HG03521 (cell line): ENCODE measurements around the gene KDM7A.

ENCODE experiments used
- ATAC-seq: cut with Tn5 transposase; IDR thresholded peaks from one replicate; pipeline ENCODE4 v1.9.1; 2021; ENCODE audit warnings: mild to moderate bottlenecking, moderate library complexity; ENCODE audit not compliant: unreplicated experiment

Gene KDM7A

DNA sequence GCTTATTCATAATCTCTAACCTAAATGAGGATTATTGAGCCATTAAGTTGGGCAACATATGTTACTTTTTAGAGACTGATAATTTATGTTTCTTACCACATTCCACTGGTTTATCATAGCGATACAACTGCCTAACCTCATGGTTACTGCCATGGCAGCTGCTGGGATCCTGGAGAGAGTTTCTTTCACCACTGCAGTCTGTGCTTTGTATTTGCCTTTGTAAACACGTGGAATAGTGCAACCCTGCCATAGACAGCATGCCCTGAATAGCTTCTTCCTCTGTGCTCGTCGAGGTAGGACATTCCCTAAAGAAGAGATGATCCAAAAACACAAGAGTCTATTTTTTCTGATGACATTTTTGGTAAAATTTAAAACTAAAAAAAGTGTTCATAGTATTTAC lies 80.3 kb downstream of the KDM7A start:
- ATAC-seq, result no peak

GRCh38 chr7:140093375-140093774 lies 83.4 kb downstream of the KDM7A start:
- no peak for ATAC-seq

GRCh38 chr7:140085447-140085846 lies 91.3 kb downstream of the KDM7A start:
- ATAC-seq, result no peak

DNA sequence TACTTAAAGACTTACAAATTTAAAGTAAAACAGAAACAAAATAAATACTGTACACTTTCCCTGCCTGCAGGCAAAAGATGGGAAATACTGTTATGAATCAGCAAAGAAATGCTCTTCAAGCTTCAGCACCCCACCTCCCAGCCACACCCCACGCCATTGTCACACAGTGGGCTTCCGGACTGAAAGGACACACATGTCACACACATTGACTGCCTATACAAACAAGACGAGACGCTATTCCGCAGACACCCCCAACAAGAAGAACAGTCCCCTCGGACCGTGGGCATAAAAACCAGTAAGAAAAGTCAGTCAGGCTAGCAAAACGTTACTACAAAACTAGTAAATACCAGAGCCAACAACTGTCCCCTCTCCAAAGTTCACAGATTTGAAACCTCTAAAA lies 91.8 kb downstream of the KDM7A start:
- peak; percentile 85 for ATAC-seq

DNA sequence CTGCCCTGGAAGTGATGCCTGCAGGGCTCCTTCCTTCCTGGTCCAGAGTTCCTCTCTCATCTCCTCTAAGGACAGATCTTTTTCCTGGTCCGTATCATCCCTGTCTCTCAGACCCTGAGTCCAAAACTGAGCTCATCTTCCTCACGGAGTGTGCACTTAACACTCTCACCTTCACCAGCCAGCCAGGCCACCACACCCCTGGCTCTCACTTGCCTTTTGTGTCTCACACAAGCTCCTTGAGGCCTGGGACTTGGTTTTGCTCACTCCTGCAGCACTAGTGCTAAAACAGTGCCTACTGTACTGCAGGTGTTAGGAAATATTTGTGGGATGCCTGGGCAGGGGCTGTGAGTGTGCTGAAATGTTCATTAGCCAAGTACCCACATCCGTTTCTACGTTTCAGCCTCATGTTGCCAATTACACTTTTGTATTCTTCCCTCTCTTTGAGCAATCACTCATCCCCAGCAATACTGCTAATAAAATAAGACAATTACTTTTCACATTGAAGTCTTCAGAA lies 92.6 kb downstream of the KDM7A start:
- ATAC-seq, result no peak

DNA sequence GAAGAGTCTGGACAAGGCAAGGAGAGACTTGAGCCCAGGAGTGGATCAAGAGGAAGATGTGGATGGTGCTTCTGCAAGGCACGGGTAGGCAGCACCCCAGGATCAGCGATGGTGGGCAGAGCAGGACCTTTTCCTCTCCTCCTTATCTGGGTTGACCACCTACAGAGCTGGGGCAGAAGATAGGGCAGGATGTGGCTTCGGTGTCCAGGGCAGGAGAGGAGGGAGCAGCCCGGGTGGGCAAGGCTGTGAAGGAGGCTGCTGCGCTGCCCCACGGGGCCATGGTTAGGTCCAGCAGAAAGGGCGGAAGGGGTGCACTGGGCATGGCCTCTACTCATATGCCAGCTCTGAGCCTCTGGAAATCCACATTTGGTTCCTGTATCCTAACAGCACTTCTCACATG lies 94.0 kb downstream of the KDM7A start:
- ATAC-seq, result no peak

- no peak for ATAC-seq
Observed at GRCh38 chr7:140081774-140082425, 94.9 kb downstream of the KDM7A start.

DNA sequence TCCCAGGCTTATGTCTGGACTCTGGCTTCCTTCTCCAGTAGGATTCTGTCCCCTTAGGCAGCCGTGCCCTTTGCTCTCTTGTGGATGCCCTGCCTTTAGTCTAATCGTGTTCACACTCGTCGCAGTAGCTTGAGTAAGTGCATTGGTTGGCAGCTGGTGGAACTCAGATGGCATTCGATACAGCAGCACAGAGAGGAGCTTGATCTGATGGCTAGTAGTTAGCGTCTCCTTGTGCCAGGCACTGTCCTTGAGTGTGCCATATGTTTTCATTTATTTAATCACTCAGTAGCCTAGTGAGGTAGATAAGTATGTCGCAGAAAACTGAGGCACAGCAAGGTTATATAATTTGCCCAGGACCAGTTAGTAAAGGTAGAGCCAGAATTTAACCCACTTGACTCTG lies 95.9 kb downstream of the KDM7A start:
- ATAC-seq, result no peak

DNA sequence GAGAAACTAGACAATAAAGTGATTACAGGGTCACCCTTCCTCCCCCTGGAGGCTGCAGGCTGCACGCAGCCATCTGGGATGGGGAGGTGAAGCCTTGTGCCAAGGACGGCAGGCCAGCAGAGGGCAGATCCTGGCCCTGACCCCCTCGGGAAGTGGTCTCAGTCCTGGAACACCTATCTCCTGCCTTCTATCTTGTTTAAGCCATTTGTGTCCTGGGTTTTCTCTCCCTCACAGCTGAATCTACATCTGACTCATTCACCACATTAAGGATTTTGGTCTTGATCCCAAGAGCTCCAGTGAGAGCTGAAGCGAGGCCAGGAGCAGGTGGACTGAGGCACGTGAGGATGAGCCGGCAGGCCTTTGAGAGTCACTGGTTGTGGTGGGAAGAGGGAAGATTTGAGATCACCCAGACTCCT lies 97.7 kb downstream of the KDM7A start:
- ATAC-seq, result no peak

DNA sequence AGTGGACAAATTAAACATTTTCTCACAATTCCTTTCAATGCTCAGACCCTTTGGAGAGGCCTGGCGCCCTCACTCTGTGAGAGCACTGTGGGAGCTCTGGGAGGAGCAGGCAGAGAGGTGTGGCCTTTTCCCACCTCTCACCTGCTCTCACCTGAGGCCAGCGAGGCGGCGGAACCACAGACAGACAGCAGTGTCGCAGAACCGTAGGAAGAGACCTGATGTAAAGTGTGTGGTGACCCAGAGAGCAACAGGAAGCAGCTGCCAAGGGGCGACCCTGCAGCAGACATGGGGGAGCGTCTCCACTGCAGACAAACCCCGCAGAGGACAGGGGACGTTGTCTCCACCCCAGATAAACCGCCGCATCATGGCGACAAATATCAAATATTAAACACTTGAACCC lies 98.4 kb downstream of the KDM7A start:
- ATAC-seq, result no peak

- ATAC-seq, result no peak
Observed at GRCh38 chr7:140074780-140075179, 102.0 kb downstream of the KDM7A start.

DNA sequence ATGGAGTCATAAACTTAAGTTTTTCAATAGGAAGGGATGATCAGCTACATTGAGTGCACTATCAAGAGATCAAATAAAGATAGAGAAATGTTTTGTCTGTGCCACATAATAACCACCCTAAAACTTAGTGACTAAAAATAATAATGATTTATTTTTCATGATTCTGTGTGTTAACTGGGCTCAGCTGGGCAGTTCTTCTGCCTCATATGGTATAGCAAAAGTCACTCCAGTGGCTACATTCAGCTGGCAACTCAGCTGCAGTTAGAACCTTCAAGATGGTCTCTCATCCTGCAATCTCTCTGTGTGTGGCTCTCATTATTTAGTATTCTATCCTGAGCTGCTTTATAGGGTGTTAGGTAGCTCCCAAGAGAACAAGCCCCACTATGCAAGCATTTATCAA lies 106.2 kb downstream of the KDM7A start:
- ATAC-seq, result no peak

GRCh38 chr7:140069298-140069949 lies 107.4 kb downstream of the KDM7A start:
- no peak for ATAC-seq

GRCh38 chr7:140068033-140068432 lies 108.8 kb downstream of the KDM7A start:
- no peak for ATAC-seq

DNA sequence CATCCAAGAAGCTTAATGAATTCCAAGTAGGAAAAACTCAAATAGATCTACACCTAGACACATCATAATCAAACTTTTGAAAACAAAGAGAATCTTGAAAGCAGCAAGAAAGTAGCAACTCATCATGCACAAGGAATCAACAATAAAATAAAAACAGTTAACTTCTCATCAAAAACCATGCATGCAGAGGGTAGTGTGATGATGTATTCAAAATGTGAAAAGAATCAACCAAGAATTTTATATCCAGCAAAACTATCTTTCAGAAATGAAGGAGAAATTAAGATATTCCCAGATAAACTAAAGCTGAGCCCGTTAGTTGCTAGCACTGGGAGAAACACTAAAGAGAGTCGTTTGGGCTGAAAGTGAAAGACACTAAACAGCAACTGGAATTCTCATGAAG lies 109.7 kb downstream of the KDM7A start:
- no peak for ATAC-seq

GRCh38 chr7:140062528-140063299 lies 114.1 kb downstream of the KDM7A start, which contains the start of gene PARP12:
TSS of gene PARP12 (minus strand) at chr7:140062951. CDS start at chr7:140062847, 104 bp downstream.
- peak; percentile 86 for ATAC-seq

DNA sequence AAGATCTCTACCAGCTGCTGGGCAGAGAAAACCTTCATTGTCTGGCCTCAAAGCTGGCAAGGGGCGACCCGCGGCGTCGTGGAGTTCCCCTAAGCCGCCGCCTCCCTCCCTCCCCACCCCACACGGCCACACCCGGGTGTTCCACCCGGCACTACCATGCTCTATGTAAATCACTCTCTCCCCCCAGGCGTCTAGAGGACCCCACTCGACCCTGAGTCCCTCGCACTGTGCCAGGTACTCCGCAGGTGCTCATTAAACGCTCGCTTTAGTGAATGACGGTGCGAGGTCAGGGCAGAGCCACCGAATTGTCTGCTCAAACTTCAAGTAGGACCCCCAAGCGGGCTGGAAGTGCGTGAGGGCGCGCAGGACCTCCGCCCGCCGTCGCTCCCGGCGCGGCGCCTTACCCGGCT lies 114.7 kb downstream of the KDM7A start:
- ATAC-seq, result peak; percentile 27

DNA sequence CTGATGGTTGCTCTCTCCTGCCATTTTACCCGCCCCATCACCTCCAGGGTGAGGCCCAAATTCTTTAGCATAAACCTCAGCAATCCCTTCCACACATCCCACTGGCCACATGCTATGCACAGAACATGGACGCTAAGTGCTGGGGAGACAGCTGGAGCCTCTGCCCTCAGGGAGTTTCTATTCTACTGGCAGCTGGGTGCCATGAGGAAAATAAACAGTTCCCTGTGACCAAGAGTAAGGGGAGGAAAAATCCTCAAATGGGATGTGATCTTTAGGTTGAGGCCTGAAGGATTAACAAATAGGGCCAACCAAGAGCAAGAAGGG lies 115.2 kb downstream of the KDM7A start:
- ATAC-seq, result no peak

DNA sequence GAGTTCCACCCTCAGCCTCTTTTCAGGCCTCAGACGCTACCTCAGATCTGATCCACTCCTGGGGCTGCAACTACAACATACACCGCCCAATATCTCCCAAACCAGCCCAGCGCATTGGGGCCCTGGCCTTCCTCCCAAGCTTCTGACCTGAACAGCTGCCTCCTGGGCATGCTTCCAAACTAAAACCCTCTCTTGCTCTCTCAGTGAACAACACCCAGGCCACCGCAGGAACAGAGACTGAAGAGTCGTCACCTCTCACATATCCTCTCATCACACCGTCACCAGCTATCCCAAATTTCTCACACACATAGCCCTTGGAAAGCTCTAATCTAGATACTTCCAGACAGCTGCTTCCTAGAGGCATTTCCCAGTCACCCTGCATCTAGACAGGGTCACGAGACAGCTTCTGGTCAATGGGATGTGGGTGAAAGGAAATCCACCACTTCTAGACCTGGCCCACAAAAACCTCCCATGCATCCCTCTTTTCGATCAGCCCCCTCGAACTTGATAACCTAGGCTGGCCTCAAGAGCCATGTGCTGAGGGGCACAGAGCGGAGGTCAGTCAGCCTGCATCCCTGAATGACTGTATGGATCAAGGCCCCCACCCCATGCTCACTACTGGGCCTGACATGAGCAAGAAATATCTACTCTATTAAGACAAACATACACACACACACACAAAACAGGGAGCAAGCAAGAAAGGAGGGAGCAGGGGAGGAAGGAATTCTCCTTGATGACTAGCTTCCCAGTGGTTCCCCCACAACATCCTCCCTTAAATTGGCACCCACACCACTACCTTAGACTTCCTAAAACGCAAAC lies 115.8 kb downstream of the KDM7A start:
- ATAC-seq, result no peak

- ATAC-seq, result no peak
Observed at GRCh38 chr7:140060243-140060630, 116.5 kb downstream of the KDM7A start.
